Pancreas (tissue), 10 donors: Measurements from ENCODE around the gene PLXDC2. TPM values are rescaled to one million over a fixed set of nuclear protein-coding genes. Genes with fewer than 3 reads are reported as not detected.

ENCODE experiments used
- ATAC-seq, 4 donors: fragments of 200-7000 bp; cut with Tn5 transposase; one replicate each; pipeline versions ENCODE4 v1.8.0 to v1.9.1; 2020; ENCODE audit warnings: mild to moderate bottlenecking in 4 of 4, moderate library complexity in 4 of 4
- DNase-seq, 6 donors: peaks; one replicate each; pipeline ENCODE4 v3.0.0-alpha.2; 2020
- FAIRE-seq: peaks from 2 replicates; lab custom pipeline; 2012; peaks lifted over from hg19 to GRCh38; lab: Jason Lieb, UNC
- H3K27ac ChIP-seq, 4 donors: fragments of 200-600 bp; sonication (generic); 1 replicate in 3 of 4; 2 replicates in 1 of 4; pipeline versions ENCODE4 v1.5.0 to v1.8.0; 2020
- H3K27me3 ChIP-seq, 4 donors: fragments of 200-600 bp; one replicate each; pipeline ENCODE4 v1.8.0; 2021
- H3K36me3 ChIP-seq, 3 donors: fragments of 200-600 bp; sonication (generic) in 1 of 3; one replicate each; pipeline versions ENCODE4 v1.5.0 to v1.8.0; 2020 to 2021
- H3K4me1 ChIP-seq, 3 donors: fragments of 200-600 bp; one replicate each; pipeline ENCODE4 v1.8.0; 2021
- H3K4me3 ChIP-seq, 4 donors: fragments of 200-600 bp; sonication (generic) in 2 of 4; one replicate each; pipeline versions ENCODE4 v1.5.0 to v1.8.0; 2020 to 2021
- H3K9me3 ChIP-seq, 4 donors: fragments of 200-600 bp; one replicate each; pipeline ENCODE4 v1.8.0; 2021
- CTCF ChIP-seq, 4 donors: fragments of 200-600 bp; sonication (generic) in 3 of 4; IDR thresholded peaks; one replicate each; pipeline versions ENCODE4 v1.5.0 to v1.8.0; 2021; ENCODE audit warnings: antibody characterized with exemption in 4 of 4
- WGBS, 2 donors: extraction: QIAGEN DNeasy Blood & Tissue Kit; methylation state at CpG; one replicate each; pipeline ENCODE4 v1.1.7; 2013; 5-methylcytosine and 5-hydroxymethylcytosine counted together
- intact Hi-C, 3 donors: fragments of 100-400 bp; cut with DNase I; formaldehyde crosslinking; loops; one replicate each; pipeline versions ENCODE4 v1.11.1 to v1.14.2; 2022
- polyA plus RNA-seq, 2 donors: library from polyadenylated mRNA; stranded (reverse); fragments of 200-250 nt; gene quantifications; one replicate each; pipeline ENCODE4 v1.2.3, GENCODE V29; 2013
- total RNA-seq, 6 donors: library from RNA; stranded (reverse); fragmentation: NEBNext Ultra II Directional in 4 of 6; extraction: Animal tissue kit (Norgen Biotek cat#: 25700) in 4 of 6; gene quantifications; one replicate each; pipeline versions ENCODE4 v1.2.1 to v1.2.4, GENCODE V29; 2021 to 2023
- donor health status: healthy with polysubstance abuse.
- donor health status: DM: no; HTN: no; CAD: no; lungs with moderate emphysema.
- donor health status: DM: no; HTN: no; CAD: no.
- donor health status: control.
- donor health status: control.
- donor health status: Bipolar disorder and iron deficiency.
- donor health status: DM: yes; HTN: yes; CAD: no.
- donor health status: DM: no; HTN: no; CAD: no.
- donor health status: DM: no; HTN: no; CAD: no.
- donor health status: DM: yes; HTN: yes; CAD: no.

PLXDC2 gene
- total and polyA plus RNA-seq, 8 donors, result 1.5 to 48.5 (median 4.3) TPM

- no peaks in the 10 kb centered on the region for H3K9me3 ChIP-seq
- no peak overlapping the region for H3K27ac ChIP-seq
- no peak for TF ChIP-seq CTCF (IDR thresholded peaks at IDR 0.05)
- no peak for DNase-seq
- intact Hi-C loops, result no loop called here
- ATAC-seq, result no peak
- WGBS, 2 donors, result 65 to 84% methylated on average over 3 of the region's 3 CpGs
- no peaks in the 10 kb centered on the region for H3K4me1 ChIP-seq
- H3K4me3 ChIP-seq, result no peak overlapping the region
- FAIRE-seq, result no peak
- no peaks in the 10 kb centered on the region for H3K27me3 ChIP-seq
- no peaks in the 10 kb centered on the region for H3K36me3 ChIP-seq
Observed at GRCh38 chr10:19977097-19977521, 160.9 kb downstream of the PLXDC2 start.

GRCh38 chr10:19979628-19980027 is 163.4 kb downstream of the PLXDC2 start:
- 59 to 75% methylated on average over 6 of the region's 6 CpGs for whole genome bisulfite sequencing, 2 donors
- intact Hi-C loops, result no loop called here

GRCh38 chr10:19983880-19984565 is 167.8 kb downstream of the PLXDC2 start:
- WGBS, 2 donors, result 71 to 83% methylated on average over 5 of the region's 5 CpGs
- no peaks in the 10 kb centered on the region for H3K36me3 ChIP-seq
- DNase-seq (no peak), ATAC-seq (no peak), FAIRE-seq (no peak)
- no peak for TF ChIP-seq CTCF (IDR thresholded peaks at IDR 0.05)
- H3K4me3 ChIP-seq, result no peak overlapping the region
- intact Hi-C loops, result no loop called here
- H3K9me3 ChIP-seq, result no peaks in the 10 kb centered on the region
- H3K27ac ChIP-seq, result no peak overlapping the region
- H3K4me1 ChIP-seq, result no peaks in the 10 kb centered on the region
- no peaks in the 10 kb centered on the region for H3K27me3 ChIP-seq

More at GRCh38 chr10:19979628-19980027, 163.4 kb downstream of the PLXDC2 start:
- Histone ChIP-seq H3K27me3 (no peaks in the 10 kb centered on the region), H3K36me3 (no peaks in the 10 kb centered on the region), H3K27ac (no peak overlapping the region), H3K4me1 (no peaks in the 10 kb centered on the region), H3K9me3 (no peaks in the 10 kb centered on the region), H3K4me3 (no peak overlapping the region)
- no peak for FAIRE-seq
- no peak for DNase-seq
- TF ChIP-seq CTCF (IDR thresholded peaks at IDR 0.05), result no peak
- no peak for ATAC-seq

GRCh38 chr10:19985745-19986144 is 169.5 kb downstream of the PLXDC2 start:
- H3K9me3 ChIP-seq, result no peaks in the 10 kb centered on the region
- H3K27ac ChIP-seq, result no peak overlapping the region
- H3K27me3 ChIP-seq, result no peaks in the 10 kb centered on the region
- no peak overlapping the region for H3K4me3 ChIP-seq
- intact Hi-C loops, result no loop called here
- H3K4me1 ChIP-seq, result no peaks in the 10 kb centered on the region
- FAIRE-seq, result no peak
- H3K36me3 ChIP-seq, result no peaks in the 10 kb centered on the region
- ATAC-seq, result no peak
- WGBS, 2 donors, result 45 to 51% methylated on average over 3 of the region's 3 CpGs
- TF ChIP-seq CTCF (IDR thresholded peaks at IDR 0.05), result no peak
- no peak for DNase-seq

GRCh38 chr10:19986591-19986990 is 170.4 kb downstream of the PLXDC2 start:
- intact Hi-C loops, result no loop called here
- Histone ChIP-seq H3K36me3 (no peaks in the 10 kb centered on the region), H3K4me3 (no peak overlapping the region), H3K9me3 (no peaks in the 10 kb centered on the region), H3K4me1 (no peaks in the 10 kb centered on the region), H3K27ac (no peak overlapping the region), H3K27me3 (no peaks in the 10 kb centered on the region)
- TF ChIP-seq CTCF (IDR thresholded peaks at IDR 0.05), result no peak
- DNase-seq (no peak), ATAC-seq (no peak), FAIRE-seq (no peak)
- 59 to 79% methylated on average over 2 of the region's 2 CpGs for WGBS, 2 donors
